Central memory CD4-positive, alpha-beta T cell (primary cell): ENCODE data around the gene MLLT6.

Experiments used
- DNase-seq: peaks from one replicate; pipeline ENCODE4 v3.0.0; 2022

The MLLT6 gene

DNA sequence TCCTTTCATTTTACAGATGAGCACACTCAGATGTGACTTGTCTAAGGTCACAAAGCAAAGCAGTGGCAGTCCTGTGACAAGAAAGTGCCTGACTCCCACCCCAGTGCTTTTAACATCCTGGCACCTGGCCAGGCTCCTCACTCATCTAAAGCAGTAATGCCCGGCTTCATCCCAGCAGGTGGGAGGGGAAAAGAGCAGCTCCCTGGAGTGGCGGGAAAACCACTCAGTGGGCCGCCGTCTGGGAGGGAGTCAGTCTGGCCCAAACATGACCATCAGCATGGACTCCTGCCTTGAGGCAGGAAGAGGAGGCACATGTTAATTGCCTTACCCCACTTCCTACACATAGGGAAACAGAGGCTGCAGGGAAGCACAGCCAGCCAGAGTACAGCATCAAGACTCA is 40.5 kb downstream of the MLLT6 start:
- DNase-seq = no peak

DNA sequence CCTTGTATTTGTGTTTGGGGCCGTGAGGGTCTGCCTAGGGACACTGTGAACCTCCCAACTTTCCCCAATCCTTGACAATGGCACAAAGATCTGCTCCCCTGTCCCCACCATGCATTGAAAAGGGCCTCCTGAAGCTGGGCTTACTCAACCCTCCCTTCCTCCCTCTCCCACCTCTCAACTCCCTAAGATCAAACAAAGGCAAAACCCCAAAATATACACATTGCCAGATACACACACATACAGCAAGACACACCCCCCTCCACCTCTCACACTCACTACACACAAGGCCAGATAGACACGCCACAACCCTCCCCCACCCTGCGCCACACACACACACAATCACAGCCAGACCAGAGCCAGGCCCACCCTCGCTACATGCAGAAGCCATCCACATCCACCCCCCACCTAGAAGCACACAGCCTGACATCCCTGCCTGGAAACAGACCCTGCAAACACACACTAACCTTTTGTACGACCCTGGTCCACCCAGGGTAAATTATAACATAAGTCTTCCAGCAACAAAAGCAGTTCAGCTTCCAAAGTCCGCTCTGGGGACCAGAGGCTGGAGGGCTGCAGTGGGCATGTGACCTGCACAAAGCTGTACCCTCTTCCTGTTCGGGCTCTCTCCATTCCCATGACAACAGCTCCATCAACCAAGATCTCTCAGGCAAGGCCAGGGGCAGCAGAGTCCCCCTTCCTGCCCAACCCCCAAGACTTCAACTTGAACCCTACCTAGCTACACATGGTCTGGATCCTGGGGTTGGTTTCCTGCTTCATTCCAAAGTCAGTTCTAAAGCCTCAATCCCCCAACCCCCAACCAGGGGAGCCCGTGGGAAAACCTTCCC is 41.2 kb downstream of the MLLT6 start:
- no peak for DNase-seq

DNA sequence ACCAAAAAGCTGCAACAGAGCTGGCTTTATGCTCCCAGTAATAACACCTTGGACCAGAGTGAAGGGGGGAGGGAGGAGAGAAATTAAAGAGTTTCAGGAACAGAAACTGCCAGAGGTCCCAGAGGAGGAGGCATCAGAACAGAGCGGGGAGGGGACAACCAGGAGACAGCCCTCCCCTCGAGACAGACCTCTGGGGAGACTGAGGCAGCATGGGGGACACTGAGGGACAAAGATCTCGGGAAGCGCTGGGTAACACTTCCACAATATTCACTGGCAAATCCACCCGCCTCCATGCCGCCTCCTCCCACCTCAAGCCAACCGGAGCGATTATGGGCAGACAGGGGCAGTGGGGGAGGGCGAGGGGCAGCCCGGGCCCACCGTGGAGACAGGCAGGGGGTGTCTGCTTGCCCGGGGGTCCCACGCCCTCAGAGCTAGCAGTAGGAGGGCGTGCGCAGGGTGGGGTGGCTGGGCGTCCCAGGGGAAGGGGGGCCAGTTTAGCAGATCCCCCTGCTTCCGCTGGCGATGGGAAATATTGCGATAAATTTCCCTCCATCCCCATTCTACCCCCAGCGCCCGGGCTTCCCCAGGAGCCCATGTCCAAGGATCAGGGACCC is 41.9 kb downstream of the MLLT6 start:
- no peak for DNase-seq

DNA sequence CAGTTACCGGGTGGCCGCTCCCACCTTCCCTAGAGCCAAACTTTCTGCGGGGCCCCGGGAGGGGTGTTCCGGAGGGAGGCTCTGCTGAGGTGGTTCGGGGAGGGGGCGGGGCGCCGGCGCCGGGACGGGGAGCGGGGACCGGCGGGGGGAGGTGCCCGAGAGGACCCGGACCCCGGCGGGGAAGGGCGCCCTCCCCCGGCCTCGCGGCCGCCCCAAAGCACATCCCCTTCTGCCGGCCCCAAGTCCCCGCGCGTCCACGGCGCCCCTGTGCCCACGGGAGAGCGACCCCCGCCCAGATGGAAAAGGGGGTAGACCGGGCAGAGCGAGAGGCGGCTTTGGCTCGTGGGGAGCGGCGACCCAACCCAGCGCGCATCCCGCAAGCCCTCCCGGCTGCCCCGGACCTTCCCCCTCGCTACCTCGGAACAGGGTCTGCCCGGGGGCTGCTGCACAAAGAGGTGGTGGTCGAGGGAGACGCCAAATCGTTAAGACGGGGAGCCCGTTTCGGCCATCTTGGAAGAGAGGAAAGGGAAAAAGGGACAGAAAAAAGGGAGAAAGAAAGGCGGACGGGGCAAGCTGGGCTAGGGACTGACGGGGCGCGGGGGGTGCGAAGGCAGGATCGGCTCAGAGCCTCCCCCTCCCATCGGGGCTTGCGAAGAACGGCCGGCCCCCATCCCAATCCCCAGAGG is 42.5 kb downstream of the MLLT6 start:
- no peak for DNase-seq

DNA sequence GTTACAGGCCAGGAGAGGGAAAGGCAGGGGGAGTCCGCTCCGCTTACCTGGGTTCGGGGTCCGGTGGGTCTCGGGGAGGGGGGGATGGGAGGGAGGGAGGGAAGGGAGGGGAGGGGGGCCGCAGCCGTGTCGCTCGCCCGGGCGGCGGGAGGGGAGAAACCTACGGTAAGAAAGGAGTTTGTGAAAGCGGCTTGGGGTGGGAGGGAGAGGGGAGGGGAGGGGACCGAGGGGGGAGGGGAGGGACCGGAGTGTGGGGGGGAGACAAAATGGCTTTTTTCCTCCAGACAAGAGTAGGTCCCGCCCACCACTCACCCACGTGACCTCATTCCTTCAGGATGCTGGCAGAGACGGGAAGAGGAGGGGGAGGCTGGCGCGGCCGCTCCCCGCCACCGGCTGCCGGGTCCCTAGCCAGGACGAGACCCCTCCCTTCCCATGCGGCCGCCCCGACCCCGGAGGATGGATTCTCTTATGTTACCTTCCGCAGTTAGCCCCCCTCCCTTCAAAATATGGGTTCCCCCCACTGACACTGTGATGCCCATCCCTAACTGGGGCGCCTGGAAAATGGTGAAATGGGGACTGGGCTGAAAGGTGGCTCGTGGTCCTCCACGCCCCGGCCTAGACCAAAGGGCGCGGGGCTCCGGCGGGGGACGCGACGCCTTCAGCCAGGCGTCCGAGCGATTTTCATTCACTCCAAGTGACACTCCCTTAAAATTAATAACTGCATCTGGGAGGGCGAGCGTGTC is 43.2 kb downstream of the MLLT6 start, which contains the start of gene PCGF2:
TSS of gene PCGF2 (minus strand) at position 188 of the 743 bp plus-strand sequence. CDS start 7,934 bp downstream, outside the sequence.
- DNase-seq = no peak

DNA sequence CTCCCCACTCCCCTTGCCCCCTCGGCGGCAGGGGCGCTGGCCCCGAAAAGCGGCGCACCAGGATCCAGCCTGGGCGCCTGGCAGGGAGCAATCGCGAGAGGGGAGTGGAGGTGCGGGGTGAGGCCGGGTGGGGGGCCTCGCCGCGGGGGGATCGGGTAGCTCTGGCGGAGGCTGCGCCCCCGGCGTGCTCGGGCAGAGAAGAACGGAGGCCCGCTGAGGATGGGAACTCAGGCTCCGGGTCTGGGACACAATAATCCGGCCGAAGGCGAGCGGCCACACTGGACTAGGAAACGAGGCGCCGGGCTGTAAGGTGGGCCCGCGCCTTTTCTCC is 43.8 kb downstream of the MLLT6 start:
- no peak for DNase-seq

DNA sequence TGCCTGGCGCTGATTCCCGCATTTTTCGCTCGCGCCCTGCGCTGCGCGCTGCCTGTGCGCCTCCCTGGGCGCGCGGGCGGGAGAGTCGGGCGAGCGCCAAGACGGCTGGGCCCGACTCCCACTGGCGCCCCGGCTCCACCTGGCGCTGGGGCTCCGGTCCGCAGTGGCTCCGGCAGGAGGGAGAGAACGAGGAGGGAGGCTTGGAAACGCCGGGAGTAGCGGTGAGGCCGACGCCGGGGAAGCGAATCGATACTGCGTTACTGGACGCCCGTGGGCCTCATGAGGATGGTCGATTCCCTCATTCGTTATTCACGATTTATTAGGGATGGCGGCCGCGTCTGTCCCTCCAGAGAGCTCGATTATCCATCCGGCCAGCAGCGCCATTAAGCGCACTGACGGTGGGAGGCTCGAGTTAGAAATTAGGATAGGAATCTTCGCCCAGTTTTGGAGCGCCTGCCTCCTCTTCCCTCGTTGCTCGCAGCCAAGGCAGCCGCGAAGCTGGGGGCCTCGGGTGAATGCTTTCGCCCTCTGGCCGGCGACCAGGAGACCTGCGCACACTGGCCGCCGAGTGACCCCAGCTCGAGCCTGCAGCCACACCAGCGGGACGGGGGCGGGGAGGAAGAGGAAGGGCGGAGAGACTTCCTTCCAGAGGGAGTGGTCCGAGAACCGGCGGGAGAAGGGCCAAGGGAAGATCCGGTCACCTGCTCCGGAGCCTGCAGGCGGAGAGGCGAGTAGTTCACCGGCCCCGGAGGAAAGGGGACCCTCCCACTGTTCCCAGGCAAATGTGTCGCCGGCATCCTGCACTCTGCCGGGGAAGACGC is 44.4 kb downstream of the MLLT6 start:
- DNase-seq = no peak

DNA sequence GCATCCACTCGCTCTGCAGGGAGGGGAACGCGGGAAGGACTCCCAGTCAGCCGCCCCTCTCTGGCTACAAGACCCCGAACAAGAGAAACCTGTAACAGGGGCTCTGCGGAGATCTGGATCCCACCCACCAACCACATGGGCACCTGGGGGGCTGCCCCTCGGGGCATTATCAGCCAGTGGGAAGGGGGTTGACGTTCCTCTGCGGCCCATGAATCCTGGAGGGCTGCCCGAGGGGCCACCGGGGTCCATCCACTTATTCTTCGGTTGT is 44.9 kb downstream of the MLLT6 start:
- DNase-seq = no peak

DNA sequence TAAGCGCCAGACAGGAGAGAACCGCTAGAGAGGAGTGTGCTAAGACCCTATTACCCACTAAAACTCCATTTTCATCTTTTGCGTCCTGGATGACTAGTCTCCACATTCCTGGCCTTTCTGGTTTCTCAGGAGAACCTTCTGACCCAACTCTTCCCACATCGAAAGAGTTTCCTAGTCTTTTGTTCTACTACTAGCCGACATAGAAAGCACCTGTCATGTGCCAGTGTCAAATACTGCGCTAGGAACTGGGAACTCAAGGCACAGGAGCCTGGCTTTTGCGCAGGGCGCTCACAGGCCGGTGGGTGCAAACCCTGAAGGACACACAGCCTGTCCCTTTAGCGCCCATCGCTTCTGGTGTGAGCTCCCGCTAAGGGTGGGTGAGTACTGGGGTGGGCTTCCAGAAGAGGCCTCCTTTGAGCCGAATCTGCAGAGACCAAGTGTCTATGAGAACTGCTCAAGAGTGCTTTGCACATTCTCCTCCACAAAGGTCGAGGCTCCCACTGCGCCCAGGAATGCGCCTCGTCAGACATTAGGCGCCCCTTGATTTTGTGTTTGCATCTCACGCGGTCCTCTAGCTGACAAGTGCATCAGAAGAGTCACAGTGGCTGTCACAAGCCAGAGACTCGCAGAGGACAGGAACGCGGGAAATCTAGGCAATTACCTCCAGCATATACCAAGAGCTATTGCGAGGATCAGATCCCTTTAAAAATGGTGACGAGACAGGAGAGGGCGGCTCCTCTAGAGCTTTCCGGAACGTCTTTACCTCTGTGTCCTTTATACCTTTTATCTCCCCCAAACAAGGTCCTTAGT is 45.4 kb downstream of the MLLT6 start:
- no peak for DNase-seq

DNA sequence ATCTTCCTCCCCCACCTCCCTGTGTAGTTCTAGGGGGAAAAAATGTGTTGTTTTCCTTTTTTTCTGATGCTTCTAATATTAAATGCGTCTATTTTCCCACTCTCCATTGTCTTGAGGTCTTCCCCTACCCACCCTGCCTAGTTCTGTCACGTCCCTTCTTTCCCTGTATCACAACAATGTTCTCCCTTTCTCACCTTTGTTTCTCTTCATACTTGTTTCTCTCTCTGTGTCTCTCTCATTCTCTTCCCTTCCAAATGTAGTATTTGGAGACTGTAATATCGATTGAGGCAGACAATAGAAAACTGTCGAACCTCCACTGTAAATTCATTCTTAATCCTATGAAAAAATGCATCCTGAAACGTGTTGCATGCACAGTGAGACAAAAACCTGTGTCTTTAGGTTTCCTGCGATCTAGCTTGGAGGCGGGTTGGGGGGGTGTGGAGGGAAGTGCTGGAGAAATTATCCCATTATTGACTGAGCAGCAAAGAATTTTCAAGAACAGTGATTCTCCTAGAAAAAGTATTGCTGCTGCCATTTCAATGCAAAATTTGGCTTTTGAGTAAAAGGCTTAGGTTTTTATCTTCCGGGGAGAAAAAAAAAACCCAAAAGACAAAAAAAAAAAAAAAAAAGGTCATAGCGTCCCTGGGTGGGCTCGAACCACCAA is 46.2 kb downstream of the MLLT6 start:
- DNase-seq = no peak

DNA sequence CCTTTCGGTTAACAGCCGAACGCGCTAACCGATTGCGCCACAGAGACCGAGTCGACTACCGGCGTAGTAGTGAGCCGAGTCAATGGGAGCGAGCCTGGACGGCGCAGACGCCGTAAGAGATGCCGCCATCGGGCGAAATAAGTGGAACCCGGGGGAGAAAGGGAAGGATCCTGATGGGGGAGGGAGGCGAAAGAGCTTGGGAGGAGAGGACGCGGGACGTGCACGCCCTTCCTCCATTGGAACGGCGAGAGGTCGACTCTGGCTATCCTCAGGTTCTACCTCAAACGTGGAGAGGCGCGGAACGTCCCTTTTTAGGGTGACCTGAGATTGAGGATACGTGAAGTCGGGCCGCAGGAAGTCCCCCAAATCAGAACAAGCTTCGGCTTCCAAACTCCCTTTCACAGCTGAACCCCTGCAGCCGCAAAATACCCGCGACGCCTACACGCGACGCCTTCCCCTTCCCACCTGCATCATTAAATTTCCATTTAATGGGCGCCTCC is 46.8 kb downstream of the MLLT6 start:
- peak; percentile 82 for DNase-seq

DNA sequence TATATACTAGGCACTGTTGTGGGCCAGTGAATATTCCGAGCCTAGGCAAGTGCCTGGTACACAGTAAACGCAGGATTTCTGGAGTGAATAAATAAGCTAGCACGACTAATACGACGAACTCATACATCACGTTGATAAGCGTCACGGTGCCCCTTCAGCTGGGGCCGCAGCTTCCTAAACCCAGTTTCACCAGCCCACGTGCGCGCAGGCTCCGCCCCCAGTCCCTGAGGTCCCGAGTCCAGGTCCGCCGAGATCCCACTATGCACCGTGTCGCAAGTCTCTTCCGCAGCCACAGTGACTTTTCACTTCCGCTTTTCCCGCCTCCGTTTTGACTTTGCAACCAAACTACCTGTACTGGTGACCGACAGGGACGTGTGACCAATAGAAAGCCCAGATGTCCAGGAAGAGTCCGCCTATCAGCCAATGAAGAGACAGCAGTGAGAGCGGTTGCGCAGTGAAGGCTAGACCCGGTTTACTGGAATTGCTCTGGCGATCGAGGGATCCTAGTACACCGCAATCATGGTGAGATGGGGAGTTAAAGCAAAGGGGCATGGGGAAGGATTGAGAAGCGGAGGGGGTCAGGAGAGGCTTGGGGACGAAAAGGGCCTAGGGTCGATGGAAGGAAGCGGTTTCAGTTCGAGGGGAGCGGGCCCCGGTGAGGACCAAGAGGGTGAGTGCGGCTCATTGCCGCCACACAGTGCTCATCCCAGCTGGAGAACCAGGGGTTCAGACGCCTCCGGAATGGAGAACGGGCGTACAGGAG is 47.4 kb downstream of the MLLT6 start, which contains the start of gene PSMB3:
TSS of gene PSMB3 (plus strand) at position 434 of the 763 bp plus-strand sequence. CDS start at position 520, 86 bp downstream.
- DNase-seq = peak; percentile 98

DNA sequence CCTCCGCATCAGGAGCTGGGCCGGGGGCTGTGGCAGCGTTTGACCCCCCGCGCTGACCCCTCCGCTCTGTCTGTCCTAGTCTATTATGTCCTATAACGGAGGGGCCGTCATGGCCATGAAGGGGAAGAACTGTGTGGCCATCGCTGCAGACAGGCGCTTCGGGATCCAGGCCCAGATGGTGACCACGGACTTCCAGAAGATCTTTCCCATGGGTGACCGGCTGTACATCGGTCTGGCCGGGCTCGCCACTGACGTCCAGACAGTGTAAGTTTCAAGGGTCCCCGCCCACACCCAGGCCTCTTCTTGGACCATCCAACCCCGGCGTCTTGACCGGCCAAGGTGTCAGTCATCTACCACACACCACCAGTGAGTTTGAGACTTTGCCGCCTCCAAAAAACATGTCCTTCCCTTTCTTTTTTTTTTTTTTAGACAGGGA is 48.0 kb downstream of the MLLT6 start:
- DNase-seq = no peak

DNA sequence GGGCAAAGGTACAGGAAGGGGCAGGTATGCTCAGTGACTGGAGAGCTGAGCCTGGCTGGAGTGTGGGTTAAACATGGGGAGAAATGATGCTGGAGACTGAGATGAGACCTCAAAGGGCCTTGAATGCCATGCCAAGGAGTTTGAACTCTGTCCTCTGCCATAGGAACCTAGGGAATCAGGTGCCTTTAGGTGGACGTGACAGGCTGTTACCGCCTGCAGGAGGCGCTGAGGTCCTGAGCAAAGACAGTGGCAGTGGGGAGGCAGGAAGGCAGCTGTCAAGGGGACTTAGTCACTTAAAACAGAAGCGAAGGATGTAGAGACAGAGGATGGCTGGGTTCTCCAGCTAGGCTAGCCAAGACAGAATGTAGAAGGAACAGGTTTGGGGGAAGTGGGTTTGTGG is 56.5 kb downstream of the MLLT6 start:
- DNase-seq = no peak

DNA sequence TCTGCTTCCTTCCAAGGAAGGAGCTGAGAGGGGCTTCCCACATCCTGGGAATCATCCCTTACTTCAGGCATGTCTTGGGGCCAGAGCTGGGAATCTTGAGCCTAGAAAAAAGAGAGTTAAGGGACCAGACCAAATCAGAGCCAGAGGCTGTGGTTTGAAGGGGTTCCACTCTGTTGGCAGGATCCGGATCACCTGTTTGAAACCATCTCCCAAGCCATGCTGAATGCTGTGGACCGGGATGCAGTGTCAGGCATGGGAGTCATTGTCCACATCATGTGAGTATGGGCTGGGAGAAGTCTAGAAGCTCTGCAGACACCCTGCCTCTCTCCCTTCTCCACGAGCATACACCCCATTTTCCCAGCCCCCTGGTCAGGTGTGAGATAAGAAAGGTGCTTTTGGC is 57.2 kb downstream of the MLLT6 start:
- DNase-seq = no peak

DNA sequence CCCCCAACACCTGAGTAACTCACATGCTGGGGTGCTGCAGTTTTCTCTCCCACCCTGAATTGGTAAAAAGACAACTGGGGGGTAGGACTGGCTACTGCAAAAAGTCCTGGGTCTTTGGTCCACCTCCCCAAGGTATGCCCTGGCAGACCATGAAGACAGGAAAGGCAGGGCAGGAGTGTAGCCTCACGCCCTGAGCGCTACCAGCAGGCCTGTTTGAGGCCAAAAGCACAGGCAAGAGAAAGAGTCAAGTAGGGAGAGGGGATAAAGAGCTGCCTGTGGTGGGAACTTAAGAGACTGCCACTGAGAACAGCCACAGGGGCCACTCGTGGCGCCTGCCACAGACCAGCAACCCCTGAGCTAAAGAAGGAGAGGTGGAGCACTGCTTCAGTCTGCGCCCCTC is 61.3 kb downstream of the MLLT6 start:
- no peak for DNase-seq

DNA sequence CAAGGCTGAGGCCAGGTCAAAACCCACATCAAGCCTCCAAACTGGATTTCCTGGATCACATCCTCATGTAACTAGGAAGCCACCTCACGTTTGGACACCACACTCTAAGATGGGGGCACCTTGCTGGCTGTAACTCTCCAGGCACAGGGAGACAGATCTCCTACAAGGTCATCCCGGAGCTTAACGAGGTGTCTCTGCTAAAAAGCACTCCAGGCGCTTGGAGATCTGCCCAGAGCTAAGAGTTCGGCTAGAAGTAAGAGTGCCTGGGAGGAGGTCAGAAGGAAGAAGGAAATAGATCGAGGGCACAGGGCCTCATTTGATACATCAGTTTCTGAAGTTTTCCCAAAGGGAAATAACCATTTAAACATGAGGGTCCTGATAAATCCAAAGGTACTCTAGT is 63.3 kb downstream of the MLLT6 start:
- DNase-seq = no peak

DNA sequence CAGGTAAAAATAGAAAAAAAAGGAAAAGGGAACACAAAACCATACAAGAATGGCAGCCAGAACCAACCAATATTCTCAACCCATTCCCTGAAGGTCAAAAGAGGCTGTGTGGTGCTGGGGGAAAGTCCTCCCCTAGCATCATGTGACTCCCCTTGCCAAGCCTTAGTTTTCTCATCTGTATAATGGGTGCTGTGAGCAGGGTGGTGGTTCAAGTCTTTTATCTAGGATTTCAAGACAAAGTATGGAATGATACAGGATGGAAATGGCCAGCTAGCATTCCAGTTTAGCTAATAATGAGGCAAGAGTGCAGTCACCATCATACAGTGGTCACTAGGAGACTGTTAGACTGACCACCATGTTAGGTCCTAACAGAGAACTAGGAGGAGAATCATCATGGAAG is 68.2 kb downstream of the MLLT6 start:
- DNase-seq = no peak

DNA sequence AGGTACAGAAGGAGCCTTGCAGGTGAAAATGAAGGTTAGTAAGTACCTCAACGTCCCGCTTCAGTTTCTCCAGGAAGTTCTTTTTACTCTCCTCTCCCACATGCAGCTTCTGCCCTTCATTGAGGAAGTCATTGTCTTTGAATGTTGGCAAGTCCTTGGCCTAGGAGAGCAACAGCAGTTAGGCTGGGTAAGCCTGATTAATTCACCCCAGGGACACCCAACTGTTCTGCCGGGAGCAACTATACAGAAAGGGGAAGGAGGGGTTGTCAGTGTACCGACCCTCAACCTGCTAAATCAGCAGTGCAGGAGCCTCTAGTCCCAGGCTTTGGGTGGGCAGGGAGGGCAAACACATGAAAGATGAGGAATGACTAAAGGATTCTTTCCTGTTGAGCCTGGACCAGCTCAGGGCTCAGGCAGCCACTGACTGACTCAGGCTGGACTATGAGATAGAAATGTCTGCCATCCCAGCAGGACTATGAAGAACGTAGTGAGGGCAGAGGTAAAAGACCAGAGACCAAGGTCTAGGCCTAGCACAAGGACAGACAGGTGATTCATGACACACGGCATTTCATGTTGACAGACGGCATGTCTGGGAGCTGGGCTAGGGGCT is 72.7 kb downstream of the MLLT6 start:
- DNase-seq = no peak
